HG03521 (cell line): ENCODE results near the gene GLIS1.

Source experiments
- ATAC-seq: cut with Tn5 transposase; IDR thresholded peaks from one replicate; pipeline ENCODE4 v1.9.1; 2021; ENCODE audit warnings: mild to moderate bottlenecking, moderate library complexity; ENCODE audit not compliant: unreplicated experiment

The GLIS1 gene

GRCh38 chr1:53737648-53738204 lies 1.2 kb downstream of the GLIS1 start:
- no peak for ATAC-seq

- ATAC-seq = no peak
Measured at GRCh38 chr1:53736290-53736689, 2.7 kb downstream of the GLIS1 start.

- no peak for ATAC-seq
Measured at GRCh38 chr1:53735681-53736080, 3.3 kb downstream of the GLIS1 start.

- no peak for ATAC-seq
Measured at GRCh38 chr1:53735261-53735660, 3.7 kb downstream of the GLIS1 start.

GRCh38 chr1:53734650-53735211 lies 4.2 kb downstream of the GLIS1 start:
- no peak for ATAC-seq

GRCh38 chr1:53733975-53734649 lies 4.9 kb downstream of the GLIS1 start:
- ATAC-seq = no peak

- ATAC-seq = no peak
Measured at GRCh38 chr1:53733447-53733931, 5.5 kb downstream of the GLIS1 start.

GRCh38 chr1:53732912-53733317 lies 6.0 kb downstream of the GLIS1 start:
- no peak for ATAC-seq

- ATAC-seq = no peak
Measured at GRCh38 chr1:53732409-53732808, 6.6 kb downstream of the GLIS1 start.

- no peak for ATAC-seq
Measured at GRCh38 chr1:53731779-53732305, 7.1 kb downstream of the GLIS1 start.

GRCh38 chr1:53731043-53731600 lies 7.8 kb downstream of the GLIS1 start:
- ATAC-seq = no peak

GRCh38 chr1:53730224-53730865 lies 8.6 kb downstream of the GLIS1 start:
- no peak for ATAC-seq

GRCh38 chr1:53729456-53730223 lies 9.3 kb downstream of the GLIS1 start:
- ATAC-seq = no peak

GRCh38 chr1:53728702-53729455 lies 10.1 kb downstream of the GLIS1 start:
- no peak for ATAC-seq

- no peak for ATAC-seq
Measured at GRCh38 chr1:53728196-53728595, 10.8 kb downstream of the GLIS1 start.

- no peak for ATAC-seq
Measured at GRCh38 chr1:53727461-53728092, 11.4 kb downstream of the GLIS1 start.

GRCh38 chr1:53726009-53726600 lies 12.9 kb downstream of the GLIS1 start:
- ATAC-seq = no peak

- ATAC-seq = no peak
Measured at GRCh38 chr1:53725238-53725689, 13.7 kb downstream of the GLIS1 start.

- ATAC-seq = no peak
Measured at GRCh38 chr1:53722025-53722424, 16.9 kb downstream of the GLIS1 start.
